GM21576 (cell line): ENCODE results near the gene TBRG1.

Experiments
- ATAC-seq: cut with Tn5 transposase; IDR thresholded peaks from one replicate; pipeline ENCODE4 v1.9.1; 2021; ENCODE audit warnings: mild to moderate bottlenecking, moderate library complexity; ENCODE audit not compliant: unreplicated experiment

Gene TBRG1

DNA sequence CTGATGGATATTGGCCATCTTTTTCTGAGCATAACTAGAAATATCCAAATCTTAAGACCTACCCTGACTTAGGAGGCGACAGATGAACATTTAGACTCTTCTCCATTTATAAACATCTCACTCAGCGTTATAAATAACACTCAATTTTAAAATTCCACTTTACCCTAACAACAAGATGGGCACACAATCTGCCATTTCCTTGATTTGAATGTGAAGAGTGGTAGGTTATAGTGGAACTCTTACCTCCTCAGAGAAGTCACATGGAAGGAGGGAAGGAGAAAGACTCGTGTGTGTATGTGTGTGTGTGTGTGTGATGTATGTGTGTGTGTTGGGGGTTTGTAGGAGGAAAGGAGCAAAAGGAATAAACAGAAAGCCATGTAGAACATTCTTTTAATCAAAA, 35.8 kb downstream of the TBRG1 start:
- ATAC-seq = no peak

DNA sequence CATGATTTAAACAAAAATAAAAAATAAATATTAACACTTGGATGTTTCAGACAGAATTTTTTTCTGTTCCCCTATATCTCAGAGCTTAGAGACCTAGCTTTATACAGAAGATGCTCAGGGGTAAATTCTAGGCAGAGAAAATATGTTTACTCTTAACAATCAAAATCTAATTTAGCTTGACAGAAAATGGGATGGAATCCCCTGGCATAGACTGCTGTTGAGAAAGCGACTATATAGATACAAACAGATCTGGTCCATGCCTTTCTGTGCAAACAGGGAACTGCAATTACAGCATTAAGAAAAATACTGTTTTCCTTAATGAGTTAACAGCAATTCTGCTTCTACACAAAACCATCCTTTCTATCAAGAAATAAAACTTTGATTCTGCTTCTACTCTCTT, 36.3 kb downstream of the TBRG1 start:
- no peak for ATAC-seq

DNA sequence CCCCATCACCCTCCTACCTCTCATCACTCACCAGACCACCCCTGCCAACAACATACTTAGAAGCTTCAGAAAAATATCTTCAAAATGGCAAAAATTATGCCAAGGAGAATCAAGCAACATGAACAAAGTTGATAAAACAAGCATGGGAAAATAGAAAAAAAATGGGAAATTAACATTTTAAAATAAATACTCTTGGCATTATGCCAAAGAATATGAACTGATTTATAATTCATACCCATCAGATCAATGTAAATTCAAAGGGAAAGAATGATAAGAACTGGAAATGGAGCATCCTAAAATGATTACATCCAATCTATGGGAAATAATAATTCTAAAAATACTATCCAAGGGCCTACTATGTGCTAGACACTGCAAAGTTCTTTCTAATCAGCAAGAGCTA, 38.9 kb downstream of the TBRG1 start:
- no peak for ATAC-seq

DNA sequence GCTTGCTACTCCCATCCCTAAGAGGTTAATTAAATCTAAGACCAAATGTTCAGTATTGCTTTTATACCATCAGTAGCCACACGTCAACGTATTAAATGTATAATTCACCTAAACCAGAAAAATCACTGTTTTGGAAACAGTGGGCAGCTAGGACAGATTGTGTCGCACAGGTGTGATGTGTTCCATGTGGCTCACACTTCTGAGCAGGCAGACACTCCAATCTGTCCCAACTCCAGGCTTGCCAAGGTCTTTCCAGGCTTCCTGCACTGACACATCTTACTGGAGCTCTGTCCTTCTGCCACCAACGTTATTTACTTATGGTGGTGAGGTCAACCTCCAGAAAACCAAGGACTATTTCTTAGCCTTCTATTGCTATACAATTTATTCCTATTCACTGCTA, 39.4 kb downstream of the TBRG1 start:
- no peak for ATAC-seq

DNA sequence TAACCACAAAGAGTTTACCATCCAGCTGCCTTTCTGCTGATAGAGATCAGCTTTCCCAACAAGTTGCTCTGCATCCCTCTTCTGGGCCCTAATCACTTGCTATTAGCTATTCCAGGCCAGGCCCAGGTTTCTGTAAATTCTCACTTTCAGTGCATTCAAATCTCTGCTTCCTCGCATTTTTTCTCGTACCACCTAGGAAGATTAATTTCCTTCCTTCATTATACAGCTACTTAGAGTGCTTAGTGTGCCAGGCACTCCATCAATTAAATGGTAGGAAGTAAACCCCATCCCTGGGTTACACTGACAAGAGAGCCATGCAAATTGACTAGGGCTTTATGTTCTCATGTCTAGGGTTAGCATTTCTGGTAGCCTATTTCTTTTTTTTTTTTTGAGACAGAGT, 41.2 kb downstream of the TBRG1 start:
- no peak for ATAC-seq

DNA sequence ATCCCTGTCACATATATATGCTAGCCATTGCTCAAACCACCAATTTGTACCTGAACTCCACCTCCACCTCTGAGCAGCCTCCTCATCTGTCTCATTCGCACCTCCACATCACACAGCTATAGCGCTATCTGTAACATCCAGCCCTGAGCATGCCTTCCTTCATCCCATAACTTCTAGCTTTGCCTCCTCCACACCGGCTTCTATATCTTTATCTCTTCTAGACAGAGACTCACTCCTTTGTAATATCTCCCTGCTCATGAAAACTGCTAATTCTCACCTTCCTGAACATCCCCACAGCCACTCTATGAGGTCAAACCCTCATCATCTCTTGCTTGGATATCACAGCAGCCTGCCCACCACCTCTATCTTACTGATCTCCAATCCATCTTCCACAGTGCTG, 44.9 kb downstream of the TBRG1 start:
- no peak for ATAC-seq

DNA sequence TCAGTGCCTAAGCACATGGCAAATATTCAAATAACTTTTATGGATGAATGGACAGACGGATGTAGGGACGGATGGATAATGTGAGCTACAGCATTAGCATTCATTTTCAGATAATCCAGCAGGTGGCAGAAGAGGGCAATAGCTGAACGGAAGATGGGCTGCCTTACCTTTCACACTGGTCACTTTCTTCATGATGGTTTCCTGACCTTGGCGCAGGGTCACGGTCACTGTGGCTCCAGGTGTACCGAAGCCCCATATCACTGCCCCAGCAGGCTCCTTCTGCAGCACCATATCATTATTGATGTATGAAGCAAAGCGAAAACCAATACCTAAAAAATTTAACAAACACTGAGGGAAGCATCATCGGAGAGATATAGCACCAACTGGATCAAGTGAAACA, 46.5 kb downstream of the TBRG1 start:
- no peak for ATAC-seq

DNA sequence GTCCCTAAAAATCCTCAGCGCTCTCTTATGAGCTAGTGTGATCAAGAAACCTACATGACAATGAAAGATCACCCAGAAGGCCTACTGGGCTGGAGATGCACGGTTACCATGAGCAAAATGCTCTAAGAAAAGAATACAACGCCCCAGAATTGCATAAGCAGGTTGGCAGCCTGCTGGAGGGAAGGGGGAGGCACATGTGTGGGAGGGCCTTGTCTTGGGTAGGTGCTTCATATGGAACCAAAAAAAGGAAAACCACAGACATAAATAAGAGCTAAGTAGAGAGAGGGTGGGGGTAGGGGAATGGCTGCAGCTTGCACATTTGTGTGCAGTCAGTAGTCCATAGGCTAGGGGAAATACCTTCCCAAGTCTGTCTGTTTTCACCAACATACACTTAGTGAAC, 48.1 kb downstream of the TBRG1 start:
- no peak for ATAC-seq

DNA sequence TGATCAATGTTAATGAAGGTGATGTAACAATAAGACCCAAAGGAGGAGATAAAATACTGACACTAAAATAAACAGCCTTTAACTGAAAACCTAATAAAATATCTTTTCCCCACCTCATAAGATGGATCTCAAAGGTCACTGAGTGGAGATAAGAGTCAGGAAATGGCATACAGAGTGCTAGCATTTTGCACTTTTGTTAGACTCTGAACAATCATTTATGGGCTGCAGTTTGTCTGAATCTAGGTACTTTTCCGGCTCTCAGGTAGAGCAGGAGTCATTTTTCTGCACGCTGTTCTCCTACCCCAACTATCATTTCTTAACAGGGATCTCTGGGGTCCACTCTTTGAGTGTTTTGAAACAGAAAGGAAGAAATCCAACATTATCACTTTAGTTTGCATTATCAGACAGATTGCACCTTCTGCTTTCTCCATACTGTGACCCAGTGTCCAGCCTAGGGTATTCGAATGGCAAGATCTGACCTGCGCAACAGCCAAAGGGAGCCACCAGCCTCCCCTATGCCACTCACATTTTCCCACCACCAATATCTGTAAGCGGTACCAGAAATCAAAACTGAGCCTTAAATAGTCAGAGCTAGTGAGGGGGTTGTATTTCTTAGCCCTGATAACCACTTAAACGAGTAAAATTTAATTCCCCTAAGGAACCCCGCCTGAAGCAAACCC, 50.0 kb downstream of the TBRG1 start:
- ATAC-seq = no peak

DNA sequence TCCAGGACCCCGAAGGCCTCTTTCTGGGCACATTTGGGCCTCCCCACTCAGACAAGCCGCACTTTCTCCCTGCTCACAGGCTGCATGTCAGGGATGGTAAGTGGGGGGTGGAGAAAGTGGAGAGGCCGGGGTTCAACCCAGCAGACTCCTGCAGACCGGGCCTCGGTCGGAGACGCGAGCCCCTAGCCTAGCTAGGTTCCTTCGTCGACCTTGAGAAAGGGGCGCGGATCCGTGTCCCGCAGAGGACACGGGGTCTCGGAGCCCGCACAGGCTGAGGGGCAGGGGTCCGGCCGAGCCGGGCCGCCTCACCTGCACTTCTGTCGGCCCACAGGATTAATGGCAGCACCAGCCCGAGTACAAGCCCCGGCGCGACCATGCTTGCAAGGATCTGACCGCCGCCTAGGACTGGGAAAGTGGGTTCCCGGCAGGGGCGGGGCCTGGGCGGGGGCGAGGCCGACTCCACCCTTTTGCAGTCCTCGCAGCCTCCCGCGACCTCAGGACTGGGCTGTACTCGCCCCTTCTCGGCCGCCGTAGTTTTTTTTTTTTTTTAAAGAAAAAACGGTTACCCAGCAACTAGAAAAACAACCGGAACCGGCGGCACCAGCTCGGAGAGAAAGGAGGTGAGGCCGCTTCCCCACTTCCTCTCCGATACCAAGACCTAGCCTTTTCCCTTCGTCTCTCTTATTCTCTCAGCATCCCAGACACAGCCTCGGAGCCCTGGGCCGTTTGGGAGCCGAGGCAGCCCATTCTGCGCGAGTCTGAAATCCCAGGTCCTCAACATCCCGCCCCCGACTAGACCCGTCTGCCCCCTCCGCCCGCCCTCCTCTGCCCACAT, 50.9 kb downstream of the TBRG1 start, which contains the start of the genes SIAE and SPA17:
TSS of gene SIAE (minus strand) at position 407 of the 835 bp plus-strand sequence. CDS start at position 376, 31 bp downstream.
TSS of gene SPA17 (plus strand) at position 572 of the 835 bp plus-strand sequence. CDS start 1,361 bp downstream, outside the sequence.
- ATAC-seq = peak; percentile 87

DNA sequence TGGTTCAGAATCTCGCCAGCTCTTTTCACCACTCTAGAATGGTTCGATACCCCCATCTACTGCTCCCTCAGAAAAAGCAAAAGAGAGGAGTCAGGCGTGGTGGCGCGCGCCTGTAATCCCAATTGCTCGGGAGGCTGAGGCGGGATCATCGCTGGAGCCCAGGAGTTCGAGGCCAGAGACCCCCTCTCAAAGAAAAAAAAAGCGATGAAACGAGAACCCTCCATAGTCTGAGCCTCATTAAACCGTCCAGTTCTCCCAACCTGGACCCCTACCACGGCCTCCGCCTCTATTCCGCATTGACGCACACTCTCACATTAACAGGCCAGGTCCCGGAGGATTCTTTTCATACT, 51.5 kb downstream of the TBRG1 start:
- no peak for ATAC-seq

DNA sequence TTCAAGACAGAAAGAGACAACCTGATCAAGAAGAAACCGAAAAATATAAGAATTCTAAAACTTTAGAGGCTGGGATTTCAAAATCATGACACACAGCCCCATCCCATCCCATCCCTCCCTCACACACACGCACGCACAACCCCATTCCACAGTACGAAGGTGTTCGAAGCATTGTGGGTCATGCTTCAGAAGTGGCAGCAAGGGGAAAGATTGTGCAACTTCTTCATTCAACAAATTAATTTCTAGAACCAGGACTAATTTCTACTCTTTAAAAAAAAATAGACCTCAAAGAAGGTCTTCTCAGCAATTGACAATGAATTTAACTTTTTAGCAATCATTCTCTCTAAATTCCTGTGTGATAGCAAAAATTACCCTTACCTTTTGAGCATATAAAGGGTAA, 51.9 kb downstream of the TBRG1 start:
- no peak for ATAC-seq

DNA sequence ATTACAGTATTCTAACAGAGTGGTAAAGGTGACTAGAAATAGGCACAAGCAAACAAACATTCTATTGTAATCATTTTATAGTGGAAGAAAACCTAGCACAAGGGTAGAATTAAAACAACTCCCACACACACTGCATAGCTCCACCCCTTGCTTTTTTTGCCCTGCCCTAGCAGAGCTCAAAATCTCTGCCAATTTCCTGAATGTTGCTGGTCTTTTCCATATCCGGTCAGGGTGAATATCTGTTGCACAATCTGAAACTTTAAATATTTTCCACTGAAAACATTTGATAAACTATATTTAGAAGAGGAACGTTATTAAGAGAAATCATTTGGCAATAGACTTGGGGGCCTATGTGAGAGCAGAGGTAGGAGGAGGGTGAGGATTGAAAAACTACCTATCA, 53.7 kb downstream of the TBRG1 start:
- no peak for ATAC-seq

DNA sequence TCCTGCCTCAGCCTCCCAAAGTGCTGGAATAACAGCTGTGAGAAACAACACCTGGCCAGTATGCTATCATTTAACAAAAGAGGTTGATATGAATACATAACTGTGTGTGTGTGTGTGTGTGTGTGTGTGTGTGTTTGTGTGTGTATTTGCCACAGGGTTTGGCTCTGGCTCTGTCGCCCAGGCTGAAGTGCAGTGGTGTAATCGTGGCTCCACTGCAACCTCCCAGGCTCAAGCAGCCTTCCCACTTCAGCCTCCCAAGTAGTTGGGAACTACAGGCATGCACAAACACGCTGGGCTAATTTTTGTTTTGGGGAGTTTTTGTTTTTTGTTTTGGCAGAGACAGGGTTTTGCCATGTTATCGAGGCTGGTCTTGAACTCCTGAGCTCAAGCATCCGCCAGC, 55.8 kb downstream of the TBRG1 start:
- ATAC-seq = no peak

DNA sequence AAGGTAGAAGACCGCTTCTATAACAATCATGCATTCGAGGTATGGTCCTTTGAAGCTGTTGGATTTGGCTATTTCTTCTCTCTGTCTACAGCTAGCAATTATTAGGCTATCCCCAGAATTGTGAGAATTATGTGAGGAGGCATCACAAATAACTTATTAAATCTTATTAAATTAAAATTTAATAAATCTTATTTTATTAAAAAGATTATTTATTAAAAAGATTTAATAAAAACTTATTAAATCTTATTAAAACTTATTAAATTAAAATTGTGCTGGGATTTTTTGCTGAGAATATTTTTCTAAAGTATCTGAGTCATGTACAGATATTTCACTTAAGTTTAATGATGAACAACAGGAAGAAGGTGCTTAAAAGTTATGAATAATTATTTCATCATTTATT, 58.8 kb downstream of the TBRG1 start:
- no peak for ATAC-seq

DNA sequence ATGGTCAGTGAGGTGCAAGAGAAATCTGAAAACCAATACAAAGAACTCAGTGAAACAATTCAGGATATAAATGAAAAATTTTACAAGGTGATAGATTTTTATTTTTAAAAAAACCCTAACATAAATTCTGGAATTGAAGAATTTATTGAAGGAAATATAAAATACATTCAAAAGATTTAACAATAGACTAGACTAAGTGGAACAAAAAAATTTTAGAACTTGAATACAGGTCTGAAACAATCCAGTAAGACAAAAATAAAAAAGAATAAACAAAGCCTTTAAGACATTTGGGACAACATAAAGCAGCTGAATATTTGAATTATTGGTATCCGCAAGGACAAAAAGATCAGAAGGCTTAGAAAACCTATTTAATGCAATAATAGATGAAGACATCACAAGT, 59.8 kb downstream of the TBRG1 start:
- no peak for ATAC-seq
